Stomach (tissue), 4 donors: ENCODE measurements around the gene DMKN.

Source experiments
- CTCF ChIP-seq, 7 experiments: fragments of 450-650 bp in 4 of 7; fragments of 200-600 bp in 3 of 7; sonication (generic) in 3 of 7; IDR thresholded peaks; one replicate each; pipeline ENCODE4 v1.5.1; 2016 to 2019; ENCODE audit warnings: antibody characterized with exemption in 7 of 7, control low read depth in 2 of 7, mild to moderate bottlenecking in 1 of 7
- EP300 ChIP-seq: sonication (generic); formaldehyde crosslinking; IDR thresholded peaks from one replicate; pipeline ENCODE4 v1.6.1; 2017; ENCODE audit warnings: antibody characterized with exemption
- POLR2A ChIP-seq, 4 donors: fragments of 450-650 bp; IDR thresholded peaks; one replicate each; pipeline ENCODE4 v1.6.1; 2016; ENCODE audit warnings: antibody characterized with exemption in 4 of 4, control low read depth in 2 of 4, mild to moderate bottlenecking in 1 of 4, moderate library complexity in 1 of 4

DNA sequence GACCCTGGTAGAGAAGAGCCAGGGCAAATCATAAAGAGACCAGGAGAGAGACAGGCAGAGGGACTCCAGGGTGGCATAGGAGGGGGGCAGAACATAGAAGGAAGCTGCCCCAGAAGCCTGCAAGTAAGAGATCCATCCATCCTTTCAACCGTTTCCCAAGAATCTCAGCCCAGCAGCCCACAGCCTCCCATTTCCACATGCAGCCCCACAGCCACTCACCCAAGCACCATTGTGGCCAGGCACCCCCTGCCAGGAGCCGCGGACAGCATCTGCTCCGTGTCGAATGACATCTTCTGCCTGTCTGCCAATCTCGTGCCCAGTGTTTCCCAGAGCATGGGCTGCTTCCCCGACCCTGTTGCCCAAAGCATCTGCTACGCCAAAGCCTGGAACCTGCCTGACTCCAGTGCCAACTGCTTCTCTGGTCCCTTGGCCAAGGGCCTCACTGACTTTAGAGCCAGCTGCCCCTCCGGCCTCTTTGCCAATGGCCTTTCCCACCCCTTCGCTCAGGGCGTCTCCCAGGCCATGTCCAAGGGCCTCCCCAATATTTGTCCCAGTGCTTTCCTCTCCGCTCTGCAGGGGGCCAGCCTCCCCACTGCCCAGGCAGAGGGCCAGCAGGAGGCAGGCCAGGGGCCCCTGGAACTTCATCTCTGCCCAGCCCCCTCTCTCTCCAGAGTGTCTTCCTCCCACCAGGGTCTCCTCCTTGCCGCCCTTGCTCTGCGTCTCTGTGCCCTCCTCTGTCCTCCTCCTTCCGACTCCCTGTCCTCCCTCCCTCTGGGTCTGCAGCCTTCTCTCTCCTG, 420 bp downstream of the DMKN start:
- TF ChIP-seq POLR2A (IDR thresholded peaks at IDR 0.05): no peak
- no peak for TF ChIP-seq CTCF (IDR thresholded peaks at IDR 0.05)
- TF ChIP-seq EP300: no peak
